ENCODE measurements around the gene WNT5A. TPM values are rescaled to one million over a fixed set of nuclear protein-coding genes. Genes with fewer than 3 reads are reported as not detected.

The WNT5A gene
- total RNA-seq, 2 experiments from 2014 or later, result not detected

- POLR2A ChIA-PET, result no interaction called here
- ATAC-seq (ENCODE audit: low read depth) (no peak), DNase-seq (no peak)
- Mint-ChIP-seq H3K27me3 (peaks cover 14% of the 10 kb centered on the region), H3K9me3 (no peaks in the 10 kb centered on the region), H3K36me3 (no peaks in the 10 kb centered on the region), H3K27ac (no peak overlapping the region), H3K4me1 (no peaks in the 10 kb centered on the region), H3K4me3 (no peak overlapping the region)
Measured at GRCh38 chr3:55494976-55495375, 7.9 kb upstream of the WNT5A start.

GRCh38 chr3:55492976-55493375 lies 5.9 kb upstream of the WNT5A start:
- H3K9me3 Mint-ChIP-seq, result no peaks in the 10 kb centered on the region
- no peak overlapping the region for H3K27ac Mint-ChIP-seq
- POLR2A ChIA-PET, result no interaction called here
- H3K4me3 Mint-ChIP-seq, result no peak overlapping the region
- H3K27me3 Mint-ChIP-seq, result peaks cover 32% of the 10 kb centered on the region
- DNase-seq (no peak), ATAC-seq (ENCODE audit: low read depth) (no peak)
- H3K4me1 Mint-ChIP-seq, result peaks cover 9% of the 10 kb centered on the region
- H3K36me3 Mint-ChIP-seq, result no peaks in the 10 kb centered on the region

- H3K9me3 Mint-ChIP-seq, result no peaks in the 10 kb centered on the region
- ATAC-seq (ENCODE audit: low read depth) (no peak), DNase-seq (no peak)
- no peak overlapping the region for H3K4me3 Mint-ChIP-seq
- peaks cover 2% of the 10 kb centered on the region for H3K36me3 Mint-ChIP-seq
- peaks cover 46% of the 10 kb centered on the region for H3K27me3 Mint-ChIP-seq
- no peak overlapping the region for H3K27ac Mint-ChIP-seq
- POLR2A ChIA-PET, result no interaction called here
- peaks cover 18% of the 10 kb centered on the region for H3K4me1 Mint-ChIP-seq
Measured at GRCh38 chr3:55491296-55491816, 4.2 kb upstream of the WNT5A start.

- no peak overlapping the region for H3K4me3 Mint-ChIP-seq
- DNase-seq, result no peak
- POLR2A ChIA-PET, result no interaction called here
- H3K36me3 Mint-ChIP-seq, result peaks cover 2% of the 10 kb centered on the region
- no peak for ATAC-seq (ENCODE audit: low read depth)
- peaks cover 18% of the 10 kb centered on the region for H3K4me1 Mint-ChIP-seq
- no peak overlapping the region for H3K27ac Mint-ChIP-seq
- H3K9me3 Mint-ChIP-seq, result no peaks in the 10 kb centered on the region
- peaks cover 55% of the 10 kb centered on the region for H3K27me3 Mint-ChIP-seq
Measured at GRCh38 chr3:55490276-55490913, 3.3 kb upstream of the WNT5A start.

GRCh38 chr3:55489798-55490132 lies 2.7 kb upstream of the WNT5A start:
- no peak for DNase-seq
- peaks cover 62% of the 10 kb centered on the region for H3K27me3 Mint-ChIP-seq
- H3K27ac Mint-ChIP-seq, result no peak overlapping the region
- POLR2A ChIA-PET, result no interaction called here
- H3K4me1 Mint-ChIP-seq, result peaks cover 18% of the 10 kb centered on the region
- H3K4me3 Mint-ChIP-seq, result peak overlapping the region; percentile 30
- ATAC-seq (ENCODE audit: low read depth), result no peak
- H3K9me3 Mint-ChIP-seq, result no peaks in the 10 kb centered on the region
- H3K36me3 Mint-ChIP-seq, result peaks cover 2% of the 10 kb centered on the region

- POLR2A ChIA-PET, result no interaction called here
- H3K4me3 Mint-ChIP-seq, result peak overlapping the region; percentile 66
- no peak for ATAC-seq (ENCODE audit: low read depth)
- peaks cover 2% of the 10 kb centered on the region for H3K36me3 Mint-ChIP-seq
- peaks cover 74% of the 10 kb centered on the region for H3K27me3 Mint-ChIP-seq
- H3K4me1 Mint-ChIP-seq, result peaks cover 18% of the 10 kb centered on the region
- peak overlapping the region; percentile 34 for H3K27ac Mint-ChIP-seq
- H3K9me3 Mint-ChIP-seq, result no peaks in the 10 kb centered on the region
- DNase-seq, result peak; percentile 43
Measured at GRCh38 chr3:55488398-55489055, 1.4 kb upstream of the WNT5A start.

- Mint-ChIP-seq H3K36me3 (peaks cover 2% of the 10 kb centered on the region), H3K27ac (peak overlapping the region; percentile 12), H3K4me3 (peak overlapping the region; percentile 81), H3K27me3 (peaks cover 78% of the 10 kb centered on the region), H3K4me1 (peaks cover 21% of the 10 kb centered on the region), H3K9me3 (no peaks in the 10 kb centered on the region)
- POLR2A ChIA-PET, result no interaction called here
- ATAC-seq (ENCODE audit: low read depth), result no peak
- DNase-seq, result peak; percentile 40
Measured at GRCh38 chr3:55487381-55488241, 505 bp upstream of the WNT5A start.

- H3K27ac Mint-ChIP-seq, result peak overlapping the region; percentile 56
Measured at GRCh38 chr3:55486101-55486856, 827 bp downstream of the WNT5A start.

GRCh38 chr3:55484801-55485791 lies 2.0 kb downstream of the WNT5A start:
- DNase-seq (peak; percentile 64), ATAC-seq (ENCODE audit: low read depth) (peak; percentile 50)
- peaks cover 90% of the 10 kb centered on the region for H3K27me3 Mint-ChIP-seq
- peaks cover 21% of the 10 kb centered on the region for H3K4me1 Mint-ChIP-seq
- no peak overlapping the region for H3K4me3 Mint-ChIP-seq
- POLR2A ChIA-PET, result no interaction called here
- H3K27ac Mint-ChIP-seq, result no peak overlapping the region
- H3K9me3 Mint-ChIP-seq, result no peaks in the 10 kb centered on the region
- peaks cover 2% of the 10 kb centered on the region for H3K36me3 Mint-ChIP-seq

More at GRCh38 chr3:55486101-55486856, 827 bp downstream of the WNT5A start:
- Mint-ChIP-seq H3K36me3 (peaks cover 2% of the 10 kb centered on the region), H3K9me3 (no peaks in the 10 kb centered on the region), H3K4me3 (peak overlapping the region; percentile 58), H3K27me3 (peaks cover 90% of the 10 kb centered on the region), H3K4me1 (peaks cover 21% of the 10 kb centered on the region)
- ATAC-seq (ENCODE audit: low read depth), result no peak
- POLR2A ChIA-PET, result no interaction called here
- DNase-seq, result no peak

GRCh38 chr3:55484191-55484689 lies 2.9 kb downstream of the WNT5A start:
- DNase-seq (no peak), ATAC-seq (ENCODE audit: low read depth) (no peak)
- Mint-ChIP-seq H3K4me3 (no peak overlapping the region), H3K27ac (no peak overlapping the region), H3K4me1 (peaks cover 18% of the 10 kb centered on the region), H3K36me3 (peaks cover 2% of the 10 kb centered on the region), H3K27me3 (peaks cover 84% of the 10 kb centered on the region), H3K9me3 (no peaks in the 10 kb centered on the region)
- POLR2A ChIA-PET, result no interaction called here

- POLR2A ChIA-PET, result no interaction called here
- DNase-seq (no peak), ATAC-seq (ENCODE audit: low read depth) (no peak)
- H3K27ac Mint-ChIP-seq, result no peak overlapping the region
- peaks cover 79% of the 10 kb centered on the region for H3K27me3 Mint-ChIP-seq
- H3K36me3 Mint-ChIP-seq, result peaks cover 2% of the 10 kb centered on the region
- H3K9me3 Mint-ChIP-seq, result no peaks in the 10 kb centered on the region
- no peak overlapping the region for H3K4me3 Mint-ChIP-seq
- H3K4me1 Mint-ChIP-seq, result peaks cover 13% of the 10 kb centered on the region
Measured at GRCh38 chr3:55483196-55484095, 3.7 kb downstream of the WNT5A start.
